Measurements from ENCODE around the gene GARIN5A. TPM values are rescaled to one million over a fixed set of nuclear protein-coding genes. Genes with fewer than 3 reads are reported as not detected.

The GARIN5A gene
- total RNA-seq, 1 donor from 2014 or later = 0.68 TPM

- intact Hi-C loops (cut with micrococcal nuclease) = loop anchor here (10.0 kb wide), 1 partner anchor 78 kb away; the partner anchor contains the start of gene MYBPC2
- peak; percentile 64 for DNase-seq
- Mint-ChIP-seq H3K36me3 (ENCODE audit: low read depth) (peaks cover 9% of the 10 kb centered on the region), H3K4me3 (no peak overlapping the region), H3K27ac (peak overlapping the region; percentile 46), H3K9me3 (no peaks in the 10 kb centered on the region), H3K27me3 (peaks cover 4% of the 10 kb centered on the region), H3K4me1 (peaks cover 17% of the 10 kb centered on the region)
Observed at GRCh38 chr19:50512999-50513745, 36.5 kb upstream of the GARIN5A start.

DNA sequence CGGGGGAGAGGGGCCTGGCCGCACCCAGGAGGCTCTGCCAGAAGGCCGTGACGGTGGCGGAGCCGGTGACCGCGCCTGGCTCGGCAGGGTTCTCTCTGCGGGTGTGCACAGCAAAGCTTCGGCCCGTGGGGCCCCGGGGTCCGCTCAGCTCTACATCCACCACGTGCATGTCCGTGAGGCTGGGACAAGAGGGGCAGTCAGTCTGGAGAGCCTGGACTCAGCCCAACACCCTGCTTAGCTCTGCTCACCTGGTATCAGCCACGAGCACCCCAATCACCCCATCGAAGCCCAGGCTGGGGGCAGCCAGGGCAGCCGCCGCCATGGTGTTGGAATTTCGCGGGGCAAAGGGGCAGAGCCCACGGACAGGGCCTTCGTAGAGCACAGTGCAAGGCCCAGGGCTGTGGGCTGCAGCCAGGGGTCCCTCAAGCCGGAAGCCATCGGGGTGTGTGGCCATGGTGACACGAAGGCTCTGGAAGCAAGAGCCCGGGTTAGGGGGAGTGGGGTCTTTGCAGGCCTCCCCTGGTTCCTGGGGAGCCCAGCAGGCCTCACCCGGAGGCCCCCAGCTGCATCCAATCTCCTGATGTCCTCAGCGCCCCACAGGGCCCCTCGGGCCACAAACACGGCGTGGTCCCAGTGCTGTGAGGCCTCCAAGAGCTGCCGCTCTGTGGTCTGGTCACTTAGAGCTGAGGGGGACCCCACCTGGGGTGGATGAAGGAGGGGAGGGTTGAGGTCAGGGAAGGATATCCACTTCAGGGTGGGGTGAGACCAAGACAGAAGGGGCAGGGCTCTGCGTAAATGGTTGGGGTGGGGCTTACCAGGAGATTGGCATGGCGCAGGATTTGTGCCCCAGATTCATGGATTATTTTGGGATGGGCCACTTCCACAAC is 35.7 kb upstream of the GARIN5A start:
- Mint-ChIP-seq H3K4me3 (no peak overlapping the region), H3K4me1 (peaks cover 19% of the 10 kb centered on the region), H3K36me3 (ENCODE audit: low read depth) (peaks cover 10% of the 10 kb centered on the region), H3K9me3 (no peaks in the 10 kb centered on the region), H3K27ac (peak overlapping the region; percentile 95), H3K27me3 (peaks cover 4% of the 10 kb centered on the region)
- intact Hi-C loops (cut with micrococcal nuclease) = loop anchor here (10.0 kb wide), 1 partner anchor 78 kb away; the partner anchor contains the start of gene MYBPC2
- peak; percentile 58 for DNase-seq

- Mint-ChIP-seq H3K4me1 (peaks cover 21% of the 10 kb centered on the region), H3K9me3 (no peaks in the 10 kb centered on the region), H3K27ac (peak within 1 kb of the TSS; percentile 95), H3K27me3 (peaks cover 4% of the 10 kb centered on the region), H3K4me3 (peak within 1 kb of the TSS; percentile 97), H3K36me3 (ENCODE audit: low read depth) (peaks cover 13% of the 10 kb centered on the region)
- peak; percentile 99 for DNase-seq
- intact Hi-C loops (cut with micrococcal nuclease) = loop anchor here (1.0 to 10.0 kb wide), 7 partner anchors 35 to 597 kb away; partner anchors contain the start of genes CTU1, EMC10, GARIN5A and MYBPC2
Observed at GRCh38 chr19:50511069-50511822, 34.6 kb upstream of the GARIN5A start, which contains the start of gene JOSD2. Gene JOSD2 (minus strand): TSS chr19:50511191. CDS start chr19:50510431, 760 bp downstream.

DNA sequence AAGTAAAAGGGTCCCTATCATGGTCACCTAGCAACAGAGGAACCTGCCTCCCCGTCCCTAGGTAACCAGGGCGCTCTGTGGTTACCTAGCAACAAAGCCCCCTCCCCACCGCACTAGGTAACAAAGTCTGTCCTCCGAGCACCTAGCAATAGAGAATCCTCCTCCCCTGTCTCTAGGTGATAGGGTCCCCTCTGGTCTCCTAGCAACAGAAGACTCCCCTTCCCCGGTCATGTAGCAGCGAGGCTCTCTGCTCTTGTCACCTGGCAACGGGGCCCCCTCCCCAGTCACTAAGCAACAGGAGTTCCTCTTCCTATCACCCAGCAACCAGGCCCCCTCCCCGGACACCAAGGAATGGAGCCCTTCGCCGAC is 34.0 kb upstream of the GARIN5A start:
- H3K27ac Mint-ChIP-seq = peak overlapping the region; percentile 95
- peak overlapping the region; percentile 97 for H3K4me3 Mint-ChIP-seq
- intact Hi-C loops (cut with micrococcal nuclease) = loop anchor here (1.0 to 10.0 kb wide), 7 partner anchors 34 to 598 kb away; partner anchors contain the start of genes CTU1, EMC10, GARIN5A and MYBPC2
- H3K9me3 Mint-ChIP-seq = no peaks in the 10 kb centered on the region
- no peak for DNase-seq
- peaks cover 4% of the 10 kb centered on the region for H3K27me3 Mint-ChIP-seq
- H3K4me1 Mint-ChIP-seq = peaks cover 21% of the 10 kb centered on the region
- peaks cover 13% of the 10 kb centered on the region for H3K36me3 Mint-ChIP-seq (ENCODE audit: low read depth)

DNA sequence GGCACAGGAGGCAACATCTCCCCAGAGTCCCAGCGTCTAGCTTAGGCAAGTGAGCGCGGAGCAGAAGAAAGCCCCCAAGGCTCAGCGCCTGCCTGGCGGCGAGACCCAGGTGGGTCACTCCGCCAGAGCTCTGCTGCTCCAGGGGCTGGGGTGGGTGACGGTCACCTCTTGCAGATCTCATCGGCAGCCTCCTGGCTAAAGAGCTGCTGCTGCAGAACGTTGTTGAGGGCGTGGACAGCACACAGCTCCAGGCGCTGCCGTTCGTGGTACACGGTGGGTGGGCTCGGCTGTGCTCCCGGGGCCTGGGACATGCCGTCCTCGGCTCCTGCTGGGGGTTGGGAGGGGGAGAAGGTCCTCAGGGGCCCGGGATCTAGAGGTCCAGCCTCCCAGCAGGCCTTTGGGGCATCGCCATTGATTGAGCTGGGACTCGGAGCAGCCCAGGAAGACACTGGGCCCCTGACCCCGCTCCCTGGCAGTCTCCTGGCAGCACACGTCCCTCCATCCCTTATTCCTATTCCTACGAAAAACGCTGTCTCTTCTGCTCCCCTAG is 33.5 kb upstream of the GARIN5A start:
- peak overlapping the region; percentile 97 for H3K4me3 Mint-ChIP-seq
- peaks cover 4% of the 10 kb centered on the region for H3K27me3 Mint-ChIP-seq
- intact Hi-C loops (cut with micrococcal nuclease) = loop anchor here (10.0 kb wide), 1 partner anchor 75 kb away; the partner anchor contains the start of gene MYBPC2
- peaks cover 21% of the 10 kb centered on the region for H3K4me1 Mint-ChIP-seq
- H3K27ac Mint-ChIP-seq = peak overlapping the region; percentile 95
- no peaks in the 10 kb centered on the region for H3K9me3 Mint-ChIP-seq
- peaks cover 15% of the 10 kb centered on the region for H3K36me3 Mint-ChIP-seq (ENCODE audit: low read depth)
- peak; percentile 63 for DNase-seq

GRCh38 chr19:50509366-50509765 is 32.7 kb upstream of the GARIN5A start:
- H3K36me3 Mint-ChIP-seq (ENCODE audit: low read depth) = peaks cover 17% of the 10 kb centered on the region
- peaks cover 21% of the 10 kb centered on the region for H3K4me1 Mint-ChIP-seq
- peak overlapping the region; percentile 49 for H3K27ac Mint-ChIP-seq
- H3K27me3 Mint-ChIP-seq = peaks cover 2% of the 10 kb centered on the region
- intact Hi-C loops (cut with micrococcal nuclease) = no loop called here
- DNase-seq = peak; percentile 56
- no peaks in the 10 kb centered on the region for H3K9me3 Mint-ChIP-seq
- peak overlapping the region; percentile 97 for H3K4me3 Mint-ChIP-seq

DNA sequence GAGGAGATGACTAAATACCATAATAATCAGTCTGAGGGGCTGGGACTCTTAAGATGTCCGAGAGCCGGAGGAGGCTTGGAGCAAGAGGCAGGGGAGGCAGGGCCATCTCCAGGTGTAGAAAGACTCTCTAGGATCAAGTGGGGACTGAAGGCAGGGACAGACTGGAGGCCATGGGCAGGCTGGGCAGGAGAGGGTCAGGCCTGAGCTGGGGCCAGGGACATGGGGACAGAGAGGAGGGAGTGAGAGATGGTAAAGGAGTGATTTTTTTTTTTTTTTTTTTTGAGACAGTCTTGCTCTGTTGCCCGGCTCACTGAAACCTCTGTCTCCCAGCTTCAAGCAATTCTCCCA is 32.2 kb upstream of the GARIN5A start:
- Mint-ChIP-seq H3K27me3 (peaks cover 2% of the 10 kb centered on the region), H3K36me3 (ENCODE audit: low read depth) (peaks cover 17% of the 10 kb centered on the region), H3K27ac (peak overlapping the region; percentile 49), H3K4me3 (peak overlapping the region; percentile 60), H3K9me3 (no peaks in the 10 kb centered on the region), H3K4me1 (peaks cover 21% of the 10 kb centered on the region)
- intact Hi-C loops (cut with micrococcal nuclease) = no loop called here
- no peak for DNase-seq

DNA sequence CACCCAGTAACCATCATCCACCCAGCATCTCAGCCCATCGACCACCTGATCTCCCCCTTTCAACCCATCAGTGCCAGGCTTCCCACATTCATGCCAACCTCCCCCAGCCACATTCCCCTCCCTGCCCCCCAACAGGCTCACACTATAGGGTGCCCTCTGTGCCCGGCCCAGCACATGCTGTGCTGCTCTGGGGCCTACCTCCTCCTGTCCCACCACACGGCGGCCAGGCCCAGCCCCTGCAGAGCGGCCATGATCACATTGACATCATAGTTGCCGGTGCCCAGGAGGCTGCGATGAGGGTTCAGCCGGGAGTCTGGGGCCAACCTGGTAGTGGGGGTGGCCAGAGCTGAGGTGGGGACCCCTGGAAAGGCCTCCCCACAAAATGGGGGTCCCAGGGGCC is 30.7 kb upstream of the GARIN5A start:
- Mint-ChIP-seq H3K4me3 (no peak overlapping the region), H3K4me1 (peaks cover 21% of the 10 kb centered on the region), H3K27me3 (peaks cover 2% of the 10 kb centered on the region), H3K9me3 (no peaks in the 10 kb centered on the region), H3K36me3 (ENCODE audit: low read depth) (peaks cover 17% of the 10 kb centered on the region), H3K27ac (no peak overlapping the region)
- intact Hi-C loops (cut with micrococcal nuclease) = no loop called here
- peak; percentile 52 for DNase-seq

GRCh38 chr19:50506700-50507099 is 30.1 kb upstream of the GARIN5A start:
- Mint-ChIP-seq H3K9me3 (no peaks in the 10 kb centered on the region), H3K27me3 (peaks cover 2% of the 10 kb centered on the region), H3K4me3 (no peak overlapping the region), H3K27ac (no peak overlapping the region), H3K36me3 (ENCODE audit: low read depth) (peaks cover 17% of the 10 kb centered on the region), H3K4me1 (peaks cover 19% of the 10 kb centered on the region)
- intact Hi-C loops (cut with micrococcal nuclease) = no loop called here
- no peak for DNase-seq

DNA sequence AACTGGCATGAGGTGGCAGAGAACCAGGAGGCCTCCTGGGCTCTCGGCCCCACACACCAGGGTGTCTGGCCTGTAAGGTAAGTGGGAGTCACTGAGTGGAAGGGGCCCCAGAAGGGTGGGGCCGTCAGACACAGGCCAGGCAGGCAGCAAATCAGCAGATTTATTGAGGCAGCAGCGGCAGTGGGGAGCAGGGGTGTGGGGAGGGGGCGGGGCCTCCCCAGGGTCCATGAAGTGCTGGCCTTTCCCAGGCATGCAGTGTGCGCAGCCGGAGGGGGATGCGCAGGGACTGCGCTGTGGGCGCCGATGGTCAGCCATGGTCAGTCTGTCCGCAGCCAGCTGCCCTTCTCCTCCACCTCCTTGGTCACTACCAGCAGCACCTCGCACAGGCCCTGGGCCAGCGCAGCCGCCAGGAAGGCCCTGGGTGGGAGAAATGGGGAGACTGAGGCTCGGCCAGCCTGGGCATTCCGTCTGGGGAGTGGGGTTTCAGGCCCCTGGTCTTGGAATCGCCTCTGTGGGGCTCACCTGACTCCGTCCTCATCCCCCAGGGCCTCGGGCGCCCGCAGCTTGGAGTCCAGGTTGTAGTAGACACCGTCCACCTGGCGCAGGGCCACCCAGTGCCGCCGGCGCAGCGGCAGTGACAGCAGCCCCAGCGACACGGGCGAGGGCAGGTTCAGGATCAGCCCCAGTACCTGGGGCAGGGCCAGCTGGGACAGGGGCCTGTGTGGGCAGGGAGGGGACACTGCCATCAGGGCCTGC is 29.4 kb upstream of the GARIN5A start:
- DNase-seq = no peak
- peaks cover 15% of the 10 kb centered on the region for H3K36me3 Mint-ChIP-seq (ENCODE audit: low read depth)
- intact Hi-C loops (cut with micrococcal nuclease) = no loop called here
- peaks cover 15% of the 10 kb centered on the region for H3K4me1 Mint-ChIP-seq
- H3K4me3 Mint-ChIP-seq = no peak overlapping the region
- H3K9me3 Mint-ChIP-seq = no peaks in the 10 kb centered on the region
- H3K27me3 Mint-ChIP-seq = no peaks in the 10 kb centered on the region
- H3K27ac Mint-ChIP-seq = no peak overlapping the region

DNA sequence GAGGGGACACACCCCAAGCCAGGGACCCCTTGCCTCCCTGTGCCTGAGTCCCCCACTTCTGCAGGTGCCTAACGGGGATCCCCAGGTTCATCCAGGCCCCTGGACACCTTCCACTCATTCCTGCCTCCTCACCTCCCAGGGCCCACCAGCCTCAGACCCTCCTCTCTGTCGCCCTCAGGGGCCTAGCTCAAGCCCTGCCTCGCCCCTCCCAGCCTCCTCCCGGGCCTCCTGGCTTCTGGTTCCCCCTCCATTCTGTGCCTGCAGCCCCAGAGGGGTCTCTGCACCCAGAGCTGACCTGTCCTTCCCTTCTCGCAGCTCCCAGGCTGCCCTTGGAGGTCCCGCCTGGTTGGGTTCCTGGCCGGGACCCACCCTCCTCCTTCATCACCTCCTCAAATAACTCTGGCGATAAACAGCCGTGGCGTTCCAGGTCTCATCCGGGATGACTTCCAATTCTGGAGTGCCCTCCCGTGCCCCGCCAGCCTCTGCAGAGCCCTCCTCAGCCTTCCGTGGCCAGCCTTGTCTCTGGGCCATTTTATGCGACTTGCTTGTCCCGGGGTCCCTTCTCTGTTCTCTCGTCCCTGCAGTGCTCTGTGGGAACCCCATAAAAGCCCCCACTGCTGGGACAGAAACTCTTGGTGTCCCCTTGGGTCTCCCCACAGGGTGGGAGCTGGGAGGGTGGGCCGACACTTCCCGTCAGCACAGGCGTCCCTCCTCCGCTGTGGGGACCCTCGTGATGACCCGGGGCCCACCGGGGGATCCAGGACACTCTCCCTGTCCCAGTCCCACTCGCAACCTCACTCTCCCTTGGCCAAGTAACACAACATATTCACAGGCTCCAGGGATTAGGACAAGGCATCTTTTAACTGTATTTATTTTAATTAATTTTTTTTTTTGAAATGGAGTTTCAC is 25.2 kb upstream of the GARIN5A start:
- Mint-ChIP-seq H3K9me3 (no peaks in the 10 kb centered on the region), H3K4me1 (no peaks in the 10 kb centered on the region), H3K4me3 (no peak overlapping the region), H3K36me3 (ENCODE audit: low read depth) (peaks cover 4% of the 10 kb centered on the region), H3K27me3 (no peaks in the 10 kb centered on the region), H3K27ac (no peak overlapping the region)
- intact Hi-C loops (cut with micrococcal nuclease) = no loop called here
- no peak for DNase-seq

DNA sequence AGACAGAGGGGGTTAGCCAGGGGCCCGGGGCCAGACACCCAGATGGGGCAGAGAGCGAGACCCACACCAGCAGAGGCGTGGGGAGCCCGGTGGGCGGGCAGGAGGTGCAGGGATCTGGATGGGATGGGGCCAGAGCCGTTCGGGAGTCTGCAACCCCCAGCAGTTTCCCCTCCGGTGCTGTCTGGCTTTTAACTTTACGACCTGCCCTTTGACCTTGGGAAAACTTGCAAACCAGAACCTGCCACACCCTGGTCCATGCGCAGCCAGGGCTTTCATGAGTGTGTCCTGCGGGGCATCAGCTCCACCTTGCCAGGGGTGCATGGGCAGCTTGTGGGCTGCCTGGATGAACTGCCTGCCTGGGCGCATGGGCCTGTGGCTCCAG is 24.5 kb upstream of the GARIN5A start:
- Mint-ChIP-seq H3K27me3 (no peaks in the 10 kb centered on the region), H3K4me3 (no peak overlapping the region), H3K36me3 (ENCODE audit: low read depth) (peaks cover 4% of the 10 kb centered on the region), H3K9me3 (no peaks in the 10 kb centered on the region), H3K27ac (no peak overlapping the region), H3K4me1 (no peaks in the 10 kb centered on the region)
- peak; percentile 57 for DNase-seq
- intact Hi-C loops (cut with micrococcal nuclease) = no loop called here
